NCI-H2107 treated with DMSO at 0.1 percent for 48 hours (cell line): ENCODE results near the gene ALKBH5.

Source experiments
- DNase-seq: peaks from one replicate; lab custom pipeline; 2025; ENCODE audit not compliant: unreplicated experiment; lab: John Stamatoyannopoulos, UW

The ALKBH5 gene

DNA sequence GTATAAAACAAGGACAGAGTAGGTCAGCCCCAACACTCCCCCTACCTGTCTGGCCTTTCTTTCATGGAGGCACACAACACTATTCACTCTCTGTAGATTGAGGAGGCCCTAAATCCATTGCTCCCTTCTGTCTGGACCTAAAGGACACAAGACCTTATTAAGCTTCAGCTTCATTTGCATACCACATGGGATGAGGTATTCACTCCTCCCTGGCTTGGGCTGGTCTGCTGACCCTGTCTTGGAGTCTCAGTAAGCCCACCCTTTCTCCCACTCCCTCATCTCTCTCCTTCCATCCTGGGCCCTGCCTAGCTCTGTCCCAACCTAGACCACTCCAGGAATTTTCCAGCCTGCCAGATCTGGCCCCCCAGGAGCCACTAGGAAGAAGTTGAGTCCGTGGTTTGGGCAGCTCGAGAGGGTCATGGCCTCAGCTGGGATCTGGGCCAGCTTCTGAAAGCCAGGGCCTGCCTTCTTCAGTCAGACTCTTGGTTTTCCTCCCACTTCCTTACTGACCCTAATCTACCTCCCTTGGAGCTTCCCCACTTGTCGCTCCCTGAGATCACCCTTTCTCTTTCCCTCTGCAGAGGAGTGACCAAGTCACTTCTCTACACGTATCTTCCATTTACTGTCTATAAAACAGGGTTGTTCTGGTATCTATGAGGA, 35.3 kb downstream of the ALKBH5 start:
- DNase-seq = no peak

DNA sequence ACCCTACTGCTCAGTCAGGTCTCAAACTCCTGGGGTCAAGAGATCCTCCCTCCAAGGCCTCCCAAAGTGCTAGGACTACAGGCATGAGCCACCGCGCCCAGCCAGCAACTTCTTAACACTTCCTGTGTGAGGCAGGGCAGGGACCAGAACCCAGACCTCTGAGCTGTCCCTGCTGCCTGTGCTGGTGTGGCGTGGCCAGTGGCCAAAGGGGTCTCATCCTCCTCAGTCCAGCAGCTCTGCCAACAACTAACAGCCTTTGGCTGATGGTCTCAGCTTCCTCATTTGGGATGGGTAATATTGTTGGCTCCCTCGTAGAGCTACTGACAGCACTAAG, 40.4 kb downstream of the ALKBH5 start:
- no peak for DNase-seq

DNA sequence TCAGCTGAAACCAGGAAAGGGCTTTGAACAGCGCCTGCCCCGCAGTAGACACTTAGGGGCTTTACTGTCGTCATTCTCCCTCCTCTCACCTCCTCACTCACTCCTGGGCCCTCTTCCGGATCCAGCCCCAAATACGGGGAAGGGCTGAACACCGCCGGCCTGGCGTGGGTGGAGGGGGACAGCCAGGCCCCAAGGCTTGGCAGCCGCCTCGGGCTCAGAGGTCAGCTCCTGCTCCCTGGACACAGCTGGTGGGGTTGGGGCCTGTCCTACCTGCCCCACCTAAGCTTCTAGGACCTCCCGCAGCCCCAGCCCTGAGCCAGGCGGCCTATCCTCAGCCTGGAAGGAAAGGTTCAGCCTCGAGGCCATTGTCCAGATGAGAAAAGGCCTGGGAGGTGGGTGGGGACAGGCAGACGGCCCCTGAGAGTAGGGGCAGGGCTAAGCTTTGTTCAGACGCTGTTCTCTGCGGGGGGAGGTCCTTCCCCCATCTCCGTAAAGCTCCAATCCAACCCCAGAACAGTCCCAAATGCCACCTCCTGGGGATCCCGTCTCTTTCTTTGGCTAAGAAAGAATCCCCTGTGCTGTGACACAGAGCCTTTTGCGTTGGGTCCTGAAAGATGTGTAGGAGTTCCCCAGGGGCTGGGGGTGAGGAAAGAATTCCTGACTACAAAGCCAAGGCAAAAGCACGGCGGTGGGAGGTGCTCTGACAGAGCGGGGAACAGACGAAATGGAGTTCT, 40.9 kb downstream of the ALKBH5 start:
- no peak for DNase-seq

DNA sequence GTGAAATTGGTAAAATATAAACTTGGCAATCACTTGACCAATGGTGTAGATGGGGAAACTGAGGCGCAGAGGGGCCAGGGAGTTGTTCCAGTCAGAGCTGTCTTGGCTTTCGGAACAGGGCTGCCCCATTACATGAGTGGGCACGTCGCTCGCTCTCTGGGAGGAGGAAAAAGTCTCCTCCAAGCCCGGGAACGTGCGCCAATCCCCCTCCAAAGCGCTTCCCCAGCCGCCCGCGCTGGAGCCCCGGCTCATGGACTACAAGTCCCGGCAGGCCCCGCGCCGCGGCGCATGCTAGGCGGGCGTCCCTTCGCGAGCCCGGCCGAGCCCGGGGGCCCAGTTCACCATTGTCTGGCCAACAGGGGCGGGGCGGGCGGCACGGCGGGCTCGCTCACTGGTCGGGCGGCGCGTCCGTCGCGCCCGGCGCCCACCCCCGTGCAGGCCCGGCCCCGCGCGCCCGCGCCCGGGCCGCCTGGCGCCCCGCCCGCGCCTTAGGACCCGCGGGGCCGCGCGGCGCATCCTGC, 41.6 kb downstream of the ALKBH5 start, which contains the start of gene LLGL1:
TSS of gene LLGL1 (plus strand) at position 515 of the 521 bp plus-strand sequence. CDS start 48 bp downstream, outside the sequence.
- DNase-seq = peak; percentile 7

DNA sequence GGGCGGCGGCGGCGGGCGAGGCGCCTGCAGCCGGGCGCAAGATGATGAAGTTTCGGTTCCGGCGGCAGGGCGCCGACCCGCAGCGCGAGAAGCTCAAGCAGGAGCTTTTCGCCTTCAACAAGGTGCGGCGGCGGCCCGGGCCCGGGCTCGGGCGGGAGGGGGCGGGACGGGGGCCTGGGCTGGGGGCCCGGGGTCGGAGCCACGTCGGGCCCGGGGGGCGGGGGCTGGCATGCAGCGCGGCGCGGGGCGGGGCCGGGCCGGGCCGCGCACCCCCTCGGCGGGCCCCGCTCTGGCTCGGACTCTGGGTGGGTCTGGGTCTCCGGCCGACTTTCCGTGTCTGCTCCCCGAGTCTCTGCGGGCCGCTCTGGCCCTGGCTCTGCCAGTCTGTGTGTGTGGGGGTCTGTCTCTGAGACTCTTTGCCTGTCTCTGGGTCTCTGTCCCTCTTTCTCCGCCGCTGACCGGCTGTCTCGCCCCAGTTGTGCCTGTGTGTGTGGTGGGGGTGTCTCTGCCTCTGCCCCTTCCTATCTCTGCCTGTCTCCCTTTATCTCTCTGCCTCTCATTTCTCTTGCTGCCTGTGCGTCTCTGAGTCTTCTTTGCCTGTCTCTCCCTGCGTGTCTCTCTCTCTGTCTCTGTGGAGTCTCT, 42.1 kb downstream of the ALKBH5 start:
- no peak for DNase-seq

DNA sequence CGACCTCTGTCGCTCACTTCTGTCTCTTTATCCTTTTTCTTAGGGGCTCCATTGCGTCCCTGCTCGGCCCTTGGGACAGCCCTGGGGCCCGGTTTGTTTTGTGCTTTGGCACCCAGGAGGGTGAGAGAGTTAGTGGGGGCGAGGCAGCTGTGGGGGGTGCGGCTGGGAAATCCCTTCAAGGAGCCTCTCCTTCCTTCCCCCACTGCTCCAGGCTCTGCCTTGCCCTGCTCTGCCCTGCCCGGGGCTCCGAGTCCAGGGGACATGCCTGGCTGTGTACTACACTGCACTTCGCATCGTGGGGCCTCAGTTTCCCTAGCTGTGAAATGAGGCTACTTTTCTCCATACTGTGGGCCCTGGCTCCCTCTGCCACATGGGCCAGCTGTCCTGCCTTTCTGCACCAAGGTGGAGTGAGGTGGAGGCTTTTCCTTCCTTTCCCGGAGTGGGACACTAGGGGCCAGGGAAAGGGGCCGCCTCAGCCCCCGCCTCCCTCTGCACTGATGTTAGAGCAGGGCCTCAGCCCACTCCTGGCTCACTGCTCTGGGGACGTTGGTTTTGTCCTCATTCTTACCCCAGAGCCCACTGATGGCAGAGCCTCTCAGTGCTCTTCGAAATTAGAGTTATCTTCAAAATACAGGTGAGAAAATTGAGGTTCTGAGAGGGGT, 42.8 kb downstream of the ALKBH5 start:
- no peak for DNase-seq

DNA sequence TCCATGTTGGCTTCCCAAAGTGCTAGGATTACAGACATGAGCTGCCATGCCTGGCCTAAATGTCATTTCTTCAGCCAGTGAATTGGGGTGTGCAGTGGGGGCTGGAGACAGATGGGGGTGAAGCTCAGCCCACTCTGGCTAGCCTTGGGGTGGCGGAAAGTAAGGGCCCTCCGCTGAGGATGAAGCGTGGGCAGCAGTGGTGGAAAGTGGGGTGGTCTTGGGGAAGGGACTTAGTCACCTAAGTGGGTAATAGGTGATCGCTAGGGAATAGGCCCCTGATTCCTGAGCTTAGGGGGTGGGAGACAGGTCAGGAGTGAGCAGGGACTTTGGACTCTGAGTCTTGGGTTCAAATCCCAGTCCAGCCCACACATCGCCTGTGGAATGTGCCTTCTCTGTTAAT, 44.0 kb downstream of the ALKBH5 start:
- no peak for DNase-seq

DNA sequence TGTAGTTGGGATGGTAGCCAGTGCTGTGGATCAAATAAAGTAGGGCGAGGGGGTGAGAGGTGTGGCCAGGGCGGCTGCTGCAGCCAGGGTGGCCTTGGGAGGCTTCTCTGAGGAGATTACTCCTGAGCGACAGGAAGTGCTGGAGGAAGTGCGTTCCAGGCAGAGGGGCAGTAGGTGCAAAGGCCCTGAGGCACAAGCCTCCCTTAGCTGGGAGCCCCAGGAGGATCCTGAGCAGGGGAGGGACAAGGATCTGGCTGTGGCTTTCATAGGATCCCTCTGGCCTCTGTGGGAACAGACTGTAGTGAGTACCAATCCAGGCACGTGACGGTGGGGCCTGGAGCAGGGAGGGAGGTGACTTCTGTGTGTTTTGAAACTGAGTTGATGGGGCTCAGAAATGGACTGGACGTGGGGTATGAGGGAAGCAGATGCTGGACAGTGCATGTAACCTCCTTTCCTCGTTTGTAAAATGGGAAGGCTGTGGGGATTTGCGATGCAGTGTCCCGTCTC, 44.6 kb downstream of the ALKBH5 start:
- no peak for DNase-seq

DNA sequence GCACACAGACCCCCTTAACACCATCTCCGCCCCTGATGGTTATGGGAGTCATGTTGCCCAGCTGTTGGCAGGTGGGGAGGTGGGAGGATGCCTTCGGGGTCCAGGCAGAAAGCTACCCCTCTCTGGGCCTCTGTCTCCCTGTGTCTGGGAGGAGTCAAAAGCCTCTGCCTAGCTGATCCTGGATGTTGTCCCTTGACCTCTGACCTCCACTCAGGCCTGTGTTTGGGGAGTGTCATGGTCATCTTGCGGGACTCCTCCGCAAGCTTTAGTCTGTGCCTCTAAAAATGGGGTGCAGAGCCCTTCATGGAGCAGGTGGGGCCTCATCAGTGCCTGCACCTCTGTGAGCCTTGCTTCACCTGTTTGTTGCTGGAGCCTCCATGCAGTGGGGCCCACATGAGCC, 45.6 kb downstream of the ALKBH5 start:
- no peak for DNase-seq

DNA sequence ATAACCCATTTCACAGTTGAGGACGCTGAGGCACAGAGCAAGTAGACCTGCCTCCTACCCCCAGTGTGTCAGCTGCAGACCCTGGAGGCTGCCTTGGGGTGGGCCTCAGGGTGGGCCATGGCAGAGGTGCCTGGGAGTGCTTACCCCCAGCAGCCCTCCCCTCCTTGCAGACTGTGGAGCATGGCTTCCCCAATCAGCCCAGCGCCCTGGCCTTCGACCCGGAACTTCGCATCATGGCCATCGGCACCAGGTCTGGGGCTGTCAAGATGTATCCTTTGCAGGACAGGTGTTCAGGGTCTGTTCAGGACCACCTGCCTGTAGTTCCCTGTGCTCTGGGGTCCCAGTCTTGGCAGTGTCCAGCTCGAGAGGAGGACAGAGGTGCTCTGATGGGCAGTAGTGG, 46.1 kb downstream of the ALKBH5 start:
- no peak for DNase-seq

DNA sequence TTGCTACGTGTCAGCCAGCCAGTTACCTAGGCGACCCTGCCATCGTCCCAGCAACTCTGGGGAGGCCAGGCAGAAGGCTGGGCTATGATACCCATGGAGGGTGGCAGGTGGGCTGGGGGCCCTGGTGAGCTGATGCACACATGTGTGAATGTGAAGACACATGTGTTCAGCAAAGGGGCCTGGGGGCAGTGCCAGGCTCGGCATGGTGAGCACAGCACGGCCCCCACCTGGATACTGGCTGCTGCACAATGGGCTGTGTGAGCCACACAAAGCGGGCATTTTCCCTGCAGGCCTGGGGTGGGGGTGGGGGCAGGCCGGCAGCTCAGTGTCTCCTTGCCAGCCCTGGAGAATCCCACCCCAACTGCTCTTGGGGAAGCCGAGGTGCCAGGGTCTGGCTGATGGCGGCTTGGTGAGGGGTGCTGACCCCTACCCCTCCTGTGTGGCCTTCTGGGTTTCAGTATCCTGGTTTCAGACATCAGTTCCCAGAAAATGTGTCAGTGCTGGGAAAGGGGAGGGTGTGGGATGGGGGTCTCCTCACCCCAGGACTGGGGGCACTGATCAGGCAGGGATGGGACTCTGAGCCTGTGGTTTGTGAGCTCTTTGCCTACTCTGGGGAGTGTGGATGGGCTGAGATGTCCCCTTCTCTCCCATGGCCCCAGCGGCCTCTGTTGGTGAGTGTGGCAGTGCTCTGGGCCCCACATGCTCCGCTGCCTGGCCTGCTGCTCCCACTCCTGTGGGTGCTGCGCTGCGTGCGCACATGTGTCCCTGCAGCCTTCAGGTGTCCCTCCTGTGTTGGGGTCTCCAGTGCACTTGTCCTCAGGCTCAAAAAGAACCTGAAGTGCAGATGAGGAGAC, 46.9 kb downstream of the ALKBH5 start:
- DNase-seq = no peak

DNA sequence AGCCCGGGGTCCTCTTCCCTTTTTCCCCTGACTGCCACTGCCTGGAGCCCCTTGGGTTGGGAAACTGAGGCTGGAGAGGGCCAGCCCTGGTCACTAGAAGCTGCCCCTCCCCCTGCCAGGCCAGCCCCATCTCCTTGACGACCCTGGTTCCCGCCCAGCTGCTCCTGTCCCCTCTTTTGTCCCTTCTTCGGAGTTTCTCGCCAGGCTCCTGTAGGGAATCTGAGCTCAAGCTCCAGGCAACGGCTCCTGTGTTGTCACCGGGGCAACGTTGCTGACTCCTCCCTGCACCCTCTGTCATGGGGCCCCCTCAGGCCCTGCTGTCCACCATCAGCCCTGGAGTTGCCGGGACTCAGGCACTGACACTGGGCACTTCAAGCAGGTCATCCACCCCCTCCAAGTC, 47.5 kb downstream of the ALKBH5 start:
- DNase-seq = no peak

DNA sequence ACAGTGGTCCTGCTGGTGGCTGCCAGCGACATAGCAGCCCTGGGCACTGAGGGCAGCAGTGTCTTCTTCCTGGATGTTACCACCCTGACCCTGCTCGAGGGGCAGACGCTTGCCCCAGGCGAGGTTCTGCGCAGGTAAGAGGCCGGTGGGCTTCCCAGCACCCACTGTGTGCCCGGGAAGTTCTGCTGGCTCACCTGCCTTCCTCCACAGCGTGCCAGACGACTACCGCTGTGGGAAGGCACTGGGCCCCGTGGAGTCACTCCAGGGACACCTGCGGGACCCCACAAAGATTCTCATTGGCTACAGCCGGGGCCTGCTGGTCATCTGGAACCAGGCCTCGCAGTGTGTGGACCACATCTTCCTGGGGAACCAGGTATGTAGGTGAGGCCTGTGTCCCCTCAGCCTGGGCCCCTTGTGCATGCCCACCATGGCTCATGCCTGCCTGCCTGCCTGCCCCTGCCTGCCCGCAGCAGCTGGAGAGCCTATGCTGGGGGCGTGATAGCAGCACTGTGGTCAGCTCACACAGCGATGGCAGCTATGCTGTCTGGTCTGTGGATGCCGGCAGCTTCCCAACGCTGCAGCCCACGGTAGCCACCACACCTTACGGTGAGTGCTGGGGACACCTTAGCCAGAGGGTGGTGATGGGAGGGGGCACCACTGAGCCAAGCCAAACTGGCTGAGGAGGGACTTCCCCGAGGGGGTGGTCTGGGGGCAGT, 50.3 kb downstream of the ALKBH5 start:
- no peak for DNase-seq

DNA sequence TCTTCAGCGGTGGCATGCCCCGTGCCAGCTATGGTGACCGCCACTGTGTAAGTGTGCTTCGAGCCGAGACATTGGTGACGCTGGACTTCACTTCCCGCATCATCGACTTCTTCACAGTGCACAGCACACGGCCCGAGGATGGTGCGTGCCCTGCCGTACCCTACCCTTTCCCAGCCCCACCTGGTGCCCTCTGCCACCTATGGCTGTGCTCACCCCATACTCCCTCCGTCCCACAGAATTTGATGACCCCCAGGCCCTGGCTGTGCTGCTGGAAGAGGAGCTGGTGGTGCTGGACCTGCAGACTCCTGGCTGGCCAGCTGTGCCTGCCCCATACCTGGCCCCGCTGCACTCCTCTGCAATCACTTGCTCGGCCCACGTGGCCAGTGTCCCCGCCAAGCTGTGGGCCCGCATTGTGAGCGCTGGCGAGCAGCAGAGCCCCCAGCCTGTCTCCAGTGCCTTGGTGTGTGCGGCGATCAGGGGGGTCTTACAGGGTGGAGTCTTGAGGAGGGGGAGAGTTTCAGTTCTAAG, 51.3 kb downstream of the ALKBH5 start:
- no peak for DNase-seq

DNA sequence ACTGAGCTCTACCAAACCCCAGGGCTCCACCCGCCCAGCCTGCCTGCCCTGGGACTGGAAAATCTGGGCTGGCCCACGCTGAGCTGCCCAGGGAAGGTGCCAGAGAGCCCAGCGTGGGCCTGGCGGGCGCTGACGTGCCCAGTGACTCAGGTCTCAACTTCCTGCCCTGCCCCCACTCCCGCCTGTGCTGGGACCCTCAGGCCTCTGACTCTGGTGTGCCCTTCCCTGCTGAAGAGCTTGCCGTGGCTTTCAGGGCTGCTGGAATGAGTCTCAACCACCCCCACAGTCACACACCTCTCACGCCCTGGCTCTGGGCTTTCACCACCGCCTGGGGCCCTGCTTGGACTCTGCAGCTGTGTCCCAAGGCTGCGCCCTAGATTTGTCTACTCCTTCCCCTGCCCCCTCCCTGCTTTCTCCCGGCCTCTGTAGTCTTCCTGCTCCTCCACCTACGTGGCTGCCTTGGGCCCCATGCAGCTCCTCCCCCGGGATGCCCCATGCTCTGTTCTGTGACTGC, 52.2 kb downstream of the ALKBH5 start:
- no peak for DNase-seq

DNA sequence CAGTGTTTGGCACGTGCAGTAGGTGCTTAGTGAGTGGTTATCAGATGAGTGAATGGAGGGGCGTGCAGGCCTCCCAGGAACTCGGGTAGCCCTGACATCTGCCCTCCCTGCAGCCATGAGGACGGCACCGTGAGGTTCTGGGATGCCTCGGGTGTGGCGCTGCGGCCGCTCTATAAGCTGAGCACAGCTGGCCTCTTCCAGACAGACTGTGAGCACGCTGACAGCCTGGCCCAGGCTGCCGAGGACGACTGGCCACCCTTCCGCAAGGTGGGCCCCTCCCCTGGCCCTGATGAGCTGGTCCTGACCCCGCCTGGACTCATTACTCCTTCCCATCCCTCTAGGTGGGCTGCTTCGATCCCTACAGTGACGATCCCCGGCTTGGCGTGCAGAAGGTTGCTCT, 52.9 kb downstream of the ALKBH5 start:
- DNase-seq = no peak

DNA sequence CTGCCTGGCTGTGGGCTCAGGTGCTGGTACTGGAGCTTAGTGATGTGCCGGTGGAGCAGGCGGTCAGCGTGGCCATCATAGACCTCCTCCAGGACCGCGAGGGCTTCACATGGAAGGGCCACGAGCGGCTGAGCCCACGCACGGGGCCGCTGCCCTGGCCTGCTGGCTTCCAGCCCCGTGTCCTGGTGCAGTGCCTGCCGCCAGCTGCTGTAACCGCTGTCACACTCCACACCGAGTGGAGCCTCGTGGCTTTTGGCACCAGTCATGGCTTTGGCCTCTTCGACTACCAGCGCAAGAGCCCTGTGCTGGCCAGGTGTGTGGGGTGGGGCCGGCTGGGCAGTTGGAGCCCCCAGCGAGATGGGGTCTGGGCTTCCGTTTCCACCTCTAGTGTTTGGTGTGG, 53.8 kb downstream of the ALKBH5 start:
- no peak for DNase-seq

DNA sequence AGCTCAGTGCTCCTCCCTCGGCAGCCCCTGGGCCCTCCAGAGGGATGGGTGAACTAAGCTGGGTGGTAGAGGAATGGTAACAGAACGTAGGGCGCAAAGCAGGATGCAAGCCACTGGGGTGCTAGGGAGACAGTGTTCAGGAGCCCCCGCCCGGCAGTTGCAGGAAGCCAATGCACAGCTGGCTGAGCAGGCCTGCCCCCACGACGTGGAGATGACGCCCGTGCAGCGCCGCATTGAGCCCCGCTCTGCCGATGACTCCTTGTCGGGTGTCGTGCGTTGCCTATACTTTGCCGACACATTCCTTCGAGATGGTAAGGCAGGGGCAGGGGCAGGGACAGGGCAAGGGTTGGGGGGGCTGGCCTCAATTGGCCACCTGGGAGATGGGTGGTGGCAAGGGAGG, 54.7 kb downstream of the ALKBH5 start:
- DNase-seq = no peak

DNA sequence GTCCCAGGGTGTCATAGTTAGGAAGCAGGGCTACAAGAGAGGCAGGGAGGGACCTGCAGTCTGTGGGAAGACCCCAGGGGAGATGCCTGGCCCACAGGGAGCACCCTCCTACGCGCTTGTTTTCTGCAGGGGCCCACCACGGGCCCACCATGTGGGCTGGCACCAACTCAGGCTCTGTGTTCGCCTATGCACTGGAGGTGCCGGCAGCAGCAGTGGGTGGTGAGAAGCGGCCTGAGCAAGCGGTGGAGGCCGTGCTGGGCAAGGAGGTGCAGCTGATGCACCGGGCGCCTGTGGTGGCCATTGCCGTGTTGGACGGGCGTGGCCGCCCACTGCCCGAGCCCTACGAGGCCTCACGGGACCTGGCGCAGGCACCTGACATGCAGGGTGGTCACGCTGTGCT, 56.8 kb downstream of the ALKBH5 start:
- no peak for DNase-seq
